Calu3 (cell line): ENCODE results near the gene DNAJC22. TPM values are rescaled to one million over a fixed set of nuclear protein-coding genes. Genes with fewer than 3 reads are reported as not detected.
A peak's percentile ranks its signal among the peaks of the same experiment; 100 is the strongest.

Source experiments
- BruUV-seq: library from RNA; stranded (reverse); fragments of 400-500 nt; replicated peaks from 2 replicates; lab custom pipeline; 2021; lab: Mats Ljungman, UMichigan
- CTCF ChIA-PET: fragments of 300-600 bp; sonication (Branson Sonifier 250); formaldehyde crosslinking; loops from one replicate; lab custom pipeline; 2022; ENCODE audit warnings: antibody characterized with exemption; lab: Charles Lee
- DNase-seq: peaks from one replicate; pipeline ENCODE4 v3.0.0; 2022
- H3K27ac Mint-ChIP-seq: one replicate; pipeline ENCODE4 v1.8.0; 2022; ENCODE audit warnings: mixed read lengths; ENCODE audit not compliant: unreplicated experiment
- H3K27me3 Mint-ChIP-seq: one replicate; pipeline ENCODE4 v1.8.0; 2022; ENCODE audit warnings: mixed read lengths; ENCODE audit not compliant: unreplicated experiment
- H3K36me3 Mint-ChIP-seq: one replicate; pipeline ENCODE4 v1.8.0; 2022; ENCODE audit warnings: mild to moderate bottlenecking, moderate library complexity, mixed read lengths; ENCODE audit not compliant: insufficient read depth, unreplicated experiment
- H3K4me1 Mint-ChIP-seq: one replicate; pipeline ENCODE4 v1.8.0; 2022; ENCODE audit warnings: mild to moderate bottlenecking, low read depth, mixed read lengths; ENCODE audit not compliant: unreplicated experiment
- H3K4me3 Mint-ChIP-seq: one replicate; pipeline ENCODE4 v1.8.0; 2022; ENCODE audit warnings: mild to moderate bottlenecking, low read depth, moderate library complexity, mixed read lengths; ENCODE audit not compliant: unreplicated experiment
- H3K9me3 Mint-ChIP-seq: one replicate; pipeline ENCODE4 v1.8.0; 2022; ENCODE audit warnings: low read depth, mixed read lengths; ENCODE audit not compliant: unreplicated experiment
- intact Hi-C: fragments of 100-400 bp; cut with micrococcal nuclease; formaldehyde crosslinking; loops from one replicate; pipeline ENCODE4 v1.10.0; 2022; ENCODE audit not compliant: unreplicated experiment
- total RNA-seq: library from RNA; stranded (reverse); gene quantifications from 2 replicates; pipeline ENCODE4 v1.2.3, GENCODE V29; 2022
- TF ChIP-seq, protein P1 (sequence below): fragments of 200-600 bp; IDR thresholded peaks from one replicate; pipeline ENCODE4 v1.8.0; 2022; ENCODE audit warnings: antibody characterized with exemption; ENCODE audit not compliant: unreplicated experiment

Gene DNAJC22
- total RNA-seq, 1 experiment from 2014 or later = 9.6 TPM

DNA sequence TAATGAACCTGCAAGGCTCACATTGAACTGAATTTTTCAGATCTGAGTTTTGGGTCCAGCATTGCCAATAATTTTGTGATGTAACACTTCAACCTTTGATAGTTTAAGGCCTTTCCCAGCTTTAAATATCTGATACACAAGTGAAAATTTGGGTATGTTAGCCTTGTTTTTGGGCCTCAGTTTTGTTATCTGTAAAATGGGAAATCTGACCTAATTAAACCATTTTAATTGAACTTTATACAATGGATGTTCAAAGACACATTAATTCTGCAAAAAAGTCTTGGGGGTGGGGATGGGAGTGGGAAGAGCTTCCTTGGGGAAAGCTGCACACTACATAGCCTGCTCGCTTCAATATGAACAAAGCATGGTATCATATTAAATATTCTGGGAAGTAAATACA is 15.4 kb downstream of the DNAJC22 start:
- H3K27me3 Mint-ChIP-seq = no peaks in the 10 kb centered on the region
- intact Hi-C loops = no loop called here
- TF ChIP-seq, protein P1, sequence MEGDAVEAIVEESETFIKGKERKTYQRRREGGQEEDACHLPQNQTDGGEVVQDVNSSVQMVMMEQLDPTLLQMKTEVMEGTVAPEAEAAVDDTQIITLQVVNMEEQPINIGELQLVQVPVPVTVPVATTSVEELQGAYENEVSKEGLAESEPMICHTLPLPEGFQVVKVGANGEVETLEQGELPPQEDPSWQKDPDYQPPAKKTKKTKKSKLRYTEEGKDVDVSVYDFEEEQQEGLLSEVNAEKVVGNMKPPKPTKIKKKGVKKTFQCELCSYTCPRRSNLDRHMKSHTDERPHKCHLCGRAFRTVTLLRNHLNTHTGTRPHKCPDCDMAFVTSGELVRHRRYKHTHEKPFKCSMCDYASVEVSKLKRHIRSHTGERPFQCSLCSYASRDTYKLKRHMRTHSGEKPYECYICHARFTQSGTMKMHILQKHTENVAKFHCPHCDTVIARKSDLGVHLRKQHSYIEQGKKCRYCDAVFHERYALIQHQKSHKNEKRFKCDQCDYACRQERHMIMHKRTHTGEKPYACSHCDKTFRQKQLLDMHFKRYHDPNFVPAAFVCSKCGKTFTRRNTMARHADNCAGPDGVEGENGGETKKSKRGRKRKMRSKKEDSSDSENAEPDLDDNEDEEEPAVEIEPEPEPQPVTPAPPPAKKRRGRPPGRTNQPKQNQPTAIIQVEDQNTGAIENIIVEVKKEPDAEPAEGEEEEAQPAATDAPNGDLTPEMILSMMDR = no peak

DNA sequence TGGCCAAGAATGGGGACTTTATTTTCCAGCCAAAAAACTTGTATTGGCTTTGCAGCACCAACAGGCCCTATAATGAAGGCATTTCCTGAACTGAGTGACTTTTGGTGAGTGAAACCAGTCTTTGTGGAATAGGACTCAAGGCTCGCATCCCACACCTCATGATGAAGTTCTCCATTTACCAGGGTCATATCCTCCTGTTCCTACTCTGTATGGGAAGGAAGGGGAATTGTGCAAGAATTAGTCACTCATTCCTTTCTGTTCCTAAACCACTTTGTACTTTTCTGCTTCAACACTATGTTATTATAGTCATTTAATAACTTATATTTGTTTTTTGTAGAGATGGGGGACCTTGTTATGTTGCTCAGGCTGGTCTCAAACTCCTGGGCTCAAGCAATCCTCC is 18.3 kb downstream of the DNAJC22 start:
- Mint-ChIP-seq H3K4me3 (no peak overlapping the region), H3K36me3 (peaks cover 24% of the 10 kb centered on the region), H3K27me3 (no peaks in the 10 kb centered on the region), H3K4me1 (no peaks in the 10 kb centered on the region), H3K9me3 (no peaks in the 10 kb centered on the region), H3K27ac (no peak overlapping the region)
- TF ChIP-seq, protein P1 = no peak
- no TSS peak for BruUV-seq
- no peak for DNase-seq
- CTCF ChIA-PET = no interaction called here
- intact Hi-C loops = no loop called here

More for the DNA sequence above, 15.4 kb downstream of the DNAJC22 start:
- Mint-ChIP-seq H3K27ac (no peak overlapping the region), H3K4me1 (peaks cover 22% of the 10 kb centered on the region), H3K9me3 (no peaks in the 10 kb centered on the region), H3K36me3 (peaks cover 11% of the 10 kb centered on the region), H3K4me3 (no peak overlapping the region)
- CTCF ChIA-PET = no interaction called here
- BruUV-seq = no TSS peak
- no peak for DNase-seq

DNA sequence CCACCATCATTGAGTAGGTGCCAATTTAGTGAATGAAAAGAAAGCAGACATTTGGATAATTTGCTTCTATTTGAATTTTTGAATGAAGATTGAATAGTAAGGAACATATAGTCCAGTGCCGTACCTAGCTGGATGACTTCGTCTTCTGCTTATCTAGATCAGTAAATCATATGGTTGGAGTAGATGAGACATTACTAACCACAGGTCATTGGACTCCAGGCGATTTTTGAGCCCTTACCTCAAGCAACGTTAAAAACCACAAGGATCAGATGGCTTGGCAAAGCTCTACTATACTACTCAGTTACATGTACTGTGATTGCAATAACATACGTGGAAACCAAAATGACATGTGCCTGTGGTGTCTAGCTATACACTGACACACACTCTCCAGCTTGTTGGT is 18.9 kb downstream of the DNAJC22 start:
- H3K4me3 Mint-ChIP-seq = peak overlapping the region; percentile 80
- H3K36me3 Mint-ChIP-seq = peaks cover 24% of the 10 kb centered on the region
- H3K9me3 Mint-ChIP-seq = no peaks in the 10 kb centered on the region
- CTCF ChIA-PET = no interaction called here
- no peaks in the 10 kb centered on the region for H3K4me1 Mint-ChIP-seq
- H3K27me3 Mint-ChIP-seq = no peaks in the 10 kb centered on the region
- H3K27ac Mint-ChIP-seq = no peak overlapping the region
- DNase-seq = no peak
- BruUV-seq = no TSS peak
- TF ChIP-seq, protein P1 = no peak
- intact Hi-C loops = no loop called here

DNA sequence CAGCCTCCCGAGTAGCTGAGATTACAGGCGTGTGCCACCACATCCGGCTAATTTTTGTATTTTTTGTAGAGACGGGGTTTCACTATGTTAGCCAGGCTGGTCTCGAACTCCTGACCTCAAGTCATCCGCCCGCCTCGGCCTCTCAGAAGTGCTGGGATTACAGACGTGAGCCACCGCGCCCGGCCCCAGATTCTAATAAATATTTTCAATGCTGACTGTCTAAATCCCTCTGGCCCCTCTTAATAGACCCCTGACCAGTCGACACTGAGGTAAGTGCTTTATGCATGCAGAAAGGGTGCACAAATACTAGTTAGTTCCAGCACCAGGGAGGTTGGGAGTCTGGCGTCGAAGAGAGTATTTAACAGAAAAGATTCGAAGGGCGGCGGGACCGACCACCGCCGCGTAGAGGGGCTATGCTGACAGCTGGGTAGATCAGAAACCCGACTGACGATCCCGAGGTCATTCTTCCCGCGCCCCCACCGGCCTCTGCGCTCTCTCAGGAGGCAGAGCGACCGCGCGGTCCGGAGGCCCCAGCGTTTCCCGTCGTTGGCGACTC is 19.5 kb downstream of the DNAJC22 start:
- CTCF ChIA-PET = interaction anchor here (1.1 to 1.8 kb wide), 4 partner anchors 8 to 214 kb away, joined by 3 to 8 read pairs (median 6); no protein-coding TSS in a partner anchor
- TF ChIP-seq, protein P1 = no peak
- intact Hi-C loops = no loop called here
- Mint-ChIP-seq H3K9me3 (no peaks in the 10 kb centered on the region), H3K27me3 (no peaks in the 10 kb centered on the region), H3K4me3 (peak overlapping the region; percentile 80), H3K4me1 (no peaks in the 10 kb centered on the region), H3K36me3 (peaks cover 24% of the 10 kb centered on the region), H3K27ac (peak overlapping the region; percentile 68)
- DNase-seq = no peak
- BruUV-seq = no TSS peak
